Upper lobe of left lung (tissue), 6 donors: ENCODE data around the gene CUL2. TPM values are rescaled to one million over a fixed set of nuclear protein-coding genes. Genes with fewer than 3 reads are reported as not detected.

ENCODE experiments used
- ATAC-seq, 2 donors: fragments of 200-7000 bp; cut with Tn5 transposase; one replicate each; pipeline ENCODE4 v1.9.1; 2022; ENCODE audit warnings: mild to moderate bottlenecking in 2 of 2, moderate library complexity in 2 of 2; ENCODE audit not compliant: low FRiP score in 2 of 2
- DNase-seq, 2 donors: peaks; one replicate each; pipeline ENCODE4 v3.0.0-alpha.2; 2019 to 2020
- H3K27ac ChIP-seq, 4 donors: fragments of 200-600 bp; sonication (generic); one replicate each; pipeline ENCODE4 v1.5.1; 2016 to 2019
- H3K27me3 ChIP-seq, 4 donors: fragments of 200-600 bp; sonication (generic); one replicate each; pipeline ENCODE4 v1.5.1; 2017 to 2019
- H3K36me3 ChIP-seq, 4 donors: fragments of 200-600 bp; sonication (generic); one replicate each; pipeline ENCODE4 v1.5.1; 2016 to 2019
- H3K4me1 ChIP-seq, 4 donors: fragments of 200-600 bp; sonication (generic); one replicate each; pipeline ENCODE4 v1.5.1; 2018 to 2019
- H3K4me3 ChIP-seq, 4 donors: fragments of 200-600 bp; sonication (generic); one replicate each; pipeline ENCODE4 v1.5.1; 2017 to 2019; ENCODE audit warnings: mild to moderate bottlenecking in 2 of 4, moderate library complexity in 1 of 4
- H3K9me3 ChIP-seq, 4 donors: fragments of 200-600 bp; sonication (generic); one replicate each; pipeline ENCODE4 v1.5.1; 2018 to 2019
- CTCF ChIP-seq, 6 experiments: fragments of 450-650 bp in 4 of 6; fragments of 200-600 bp in 2 of 6; sonication (generic) in 2 of 6; IDR thresholded peaks; one replicate each; pipeline ENCODE4 v1.5.1; 2016 to 2019; ENCODE audit warnings: antibody characterized with exemption in 6 of 6
- EP300 ChIP-seq, 4 donors: sonication (generic); formaldehyde crosslinking; IDR thresholded peaks; one replicate each; pipeline ENCODE4 v1.5.1; 2017; ENCODE audit warnings: antibody characterized with exemption in 4 of 4, control low read depth in 2 of 4
- POLR2A ChIP-seq, 4 donors: fragments of 450-650 bp; IDR thresholded peaks; one replicate each; pipeline ENCODE4 v1.5.1; 2016 to 2017; ENCODE audit warnings: antibody characterized with exemption in 4 of 4, mild to moderate bottlenecking in 2 of 4
- POLR2AphosphoS5 ChIP-seq, 2 donors: sonication (generic); formaldehyde crosslinking; IDR thresholded peaks; one replicate each; pipeline ENCODE4 v1.5.1; 2017; ENCODE audit warnings: antibody characterized with exemption in 2 of 2
- WGBS, 2 donors: methylation state at CpG; one replicate each; pipeline ENCODE4 v1.1.5; 2017 to 2018; 5-methylcytosine and 5-hydroxymethylcytosine counted together
- total RNA-seq, 6 donors: library from RNA; depleted of rRNA in 4 of 6; stranded (reverse); fragments of >200 nt in 4 of 6; gene quantifications; one replicate each; pipeline versions ENCODE4 v1.1.0 to v1.2.1, GENCODE V29; 2016 to 2021
- donor health status: DM: no; HTN: no; CAD: no; lungs with moderate emphysema.
- donor health status: DM: no; HTN: yes; CAD: no; lungs with severe emphysema.

Gene CUL2
- total RNA-seq, 6 donors from 2014 or later = 11.8 to 30.7 (median 19.7) TPM

- TF ChIP-seq POLR2AphosphoS5 (IDR thresholded peaks at IDR 0.05) (no peak), EP300 (IDR thresholded peaks at IDR 0.05) (no peak), CTCF (IDR thresholded peaks at IDR 0.05) (no peak), POLR2A (IDR thresholded peaks at IDR 0.05) (no peak)
- H3K9me3 ChIP-seq = no peaks in the 10 kb centered on the region
- no peak for ATAC-seq
- DNase-seq = no peak
- no peaks in the 10 kb centered on the region for H3K27me3 ChIP-seq
- no peaks in the 10 kb centered on the region for H3K4me1 ChIP-seq
- H3K4me3 ChIP-seq = no peak overlapping the region
- H3K36me3 ChIP-seq = peaks cover 4 to 93% (median 31%) of the 10 kb centered on the region in 4 donors
- WGBS, 2 donors = 96 to 97% methylated on average over 8 of the region's 8 CpGs
- no peak overlapping the region for H3K27ac ChIP-seq
These were observed 77.4 kb downstream of the CUL2 start for GRCh38 chr10:35012781-35013180.

GRCh38 chr10:35011771-35012191, 78.4 kb downstream of the CUL2 start:
- Histone ChIP-seq H3K36me3 (peaks cover 4 to 87% (median 31%) of the 10 kb centered on the region in 4 donors), H3K4me3 (no peak overlapping the region), H3K27me3 (no peaks in the 10 kb centered on the region), H3K27ac (no peak overlapping the region), H3K9me3 (no peaks in the 10 kb centered on the region), H3K4me1 (no peaks in the 10 kb centered on the region)
- WGBS, 2 donors = 91 to 97% methylated on average over 7 of the region's 7 CpGs
- ATAC-seq (no peak), DNase-seq (no peak)
- TF ChIP-seq POLR2A (IDR thresholded peaks at IDR 0.05) (no peak), EP300 (IDR thresholded peaks at IDR 0.05) (no peak), CTCF (IDR thresholded peaks at IDR 0.05) (no peak), POLR2AphosphoS5 (IDR thresholded peaks at IDR 0.05) (no peak)

GRCh38 chr10:35007858-35008301, 82.3 kb downstream of the CUL2 start:
- no peak for ATAC-seq
- Histone ChIP-seq H3K27me3 (no peaks in the 10 kb centered on the region), H3K9me3 (no peaks in the 10 kb centered on the region), H3K36me3 (peaks cover 4 to 50% (median 22%) of the 10 kb centered on the region in 4 donors), H3K27ac (no peak overlapping the region), H3K4me3 (no peak overlapping the region), H3K4me1 (no peaks in the 10 kb centered on the region)
- no peak for TF ChIP-seq EP300 (IDR thresholded peaks at IDR 0.05)
- TF ChIP-seq POLR2AphosphoS5 (IDR thresholded peaks at IDR 0.05) = no peak
- TF ChIP-seq POLR2A (IDR thresholded peaks at IDR 0.05) = no peak
- no peak for TF ChIP-seq CTCF (IDR thresholded peaks at IDR 0.05)
- no peak for DNase-seq
- WGBS, 2 donors = 97 to 99% methylated on average over 4 of the region's 4 CpGs

GRCh38 chr10:35006836-35007235, 83.3 kb downstream of the CUL2 start:
- WGBS, 2 donors = 69 to 70% methylated on average over 4 of the region's 4 CpGs
- Histone ChIP-seq H3K4me1 (no peaks in the 10 kb centered on the region), H3K27me3 (no peaks in the 10 kb centered on the region), H3K36me3 (peaks cover 4 to 43% (median 18%) of the 10 kb centered on the region in 4 donors), H3K4me3 (no peak overlapping the region), H3K27ac (no peak overlapping the region), H3K9me3 (no peaks in the 10 kb centered on the region)
- TF ChIP-seq CTCF (IDR thresholded peaks at IDR 0.05) = no peak
- TF ChIP-seq POLR2AphosphoS5 (IDR thresholded peaks at IDR 0.05) = no peak
- TF ChIP-seq EP300 (IDR thresholded peaks at IDR 0.05) = no peak
- TF ChIP-seq POLR2A (IDR thresholded peaks at IDR 0.05) = no peak
- ATAC-seq (no peak), DNase-seq (no peak)

GRCh38 chr10:35005868-35006267, 84.3 kb downstream of the CUL2 start:
- DNase-seq (no peak), ATAC-seq (peak in 1 of 2 donors; percentile 32)
- Histone ChIP-seq H3K27ac (no peak overlapping the region), H3K4me1 (no peaks in the 10 kb centered on the region), H3K9me3 (no peaks in the 10 kb centered on the region), H3K4me3 (no peak overlapping the region), H3K27me3 (no peaks in the 10 kb centered on the region), H3K36me3 (peaks cover 0 to 33% (median 12%) of the 10 kb centered on the region in 4 donors)
- 61 to 72% methylated on average over 8 of the region's 8 CpGs for WGBS, 2 donors
- TF ChIP-seq POLR2A (IDR thresholded peaks at IDR 0.05) (no peak), POLR2AphosphoS5 (IDR thresholded peaks at IDR 0.05) (no peak), EP300 (IDR thresholded peaks at IDR 0.05) (no peak), CTCF (IDR thresholded peaks at IDR 0.05) (no peak)
